SK-MEL-5 (cell line): ENCODE results near the gene CD83. TPM values are rescaled to one million over a fixed set of nuclear protein-coding genes. Genes with fewer than 3 reads are reported as not detected.

Experiments
- DNase-seq: peaks from one replicate; pipeline ENCODE4 v3.0.0-alpha.2; 2016; ENCODE audit warnings: low read depth, low spot score
- in situ Hi-C: cut with HindIII; loops from 2 replicates; pipeline ENCODE4 v1.10.0; 2016; ENCODE audit warnings: low sequenced_read_pairs, high pct_unique_total_duplicates, low pct_unique_long_range_greater_than_20kb
- total RNA-seq: library from RNA; depleted of rRNA; stranded (reverse); fragments of >200 nt; shearing (Covaris generic); gene quantifications from 2 replicates; pipeline ENCODE4 v1.2.3, GENCODE V29; 2014

The CD83 gene
- total RNA-seq, 1 experiment from 2014 or later = 43.5 TPM

DNA sequence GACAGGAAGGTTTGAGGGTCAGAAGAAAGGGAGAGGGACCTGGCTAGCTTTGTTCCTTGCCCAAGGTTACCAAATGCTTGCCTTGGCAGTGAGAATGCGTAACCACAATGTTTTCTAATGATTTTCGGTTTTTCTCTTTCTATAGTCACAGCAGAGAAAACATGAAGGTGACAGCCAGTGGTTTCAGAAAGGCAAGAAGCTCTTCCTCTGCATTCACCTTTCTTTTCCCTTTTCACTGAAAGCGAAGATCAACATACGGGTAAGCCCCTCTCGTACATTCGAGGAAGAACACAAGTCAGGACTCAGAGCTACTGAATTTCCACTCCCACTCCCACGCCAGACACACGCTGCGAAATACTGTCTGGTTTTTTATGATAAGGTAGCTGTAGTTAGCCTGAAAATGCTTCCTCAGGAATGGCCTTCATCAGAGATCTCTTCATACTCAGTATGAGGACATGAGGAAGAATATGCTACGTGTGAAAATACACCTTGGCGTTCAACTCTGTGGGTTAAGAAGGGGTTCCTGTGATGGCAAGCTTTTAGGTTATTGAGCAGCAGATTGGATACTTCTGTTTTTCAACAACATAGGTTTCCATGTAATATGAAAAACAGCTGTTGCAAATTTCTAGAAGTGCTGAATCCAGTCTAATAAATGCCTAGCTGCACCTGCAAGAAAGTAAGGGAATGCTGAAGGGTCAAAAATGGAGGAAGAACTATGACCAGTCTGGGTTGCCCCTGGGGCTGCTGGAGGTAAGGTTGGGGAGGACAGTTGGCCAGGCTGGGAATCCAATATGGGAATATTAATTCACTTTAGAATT lies 7.4 kb upstream of the CD83 start:
- no peak for DNase-seq
- in situ Hi-C loops = no loop called here

DNA sequence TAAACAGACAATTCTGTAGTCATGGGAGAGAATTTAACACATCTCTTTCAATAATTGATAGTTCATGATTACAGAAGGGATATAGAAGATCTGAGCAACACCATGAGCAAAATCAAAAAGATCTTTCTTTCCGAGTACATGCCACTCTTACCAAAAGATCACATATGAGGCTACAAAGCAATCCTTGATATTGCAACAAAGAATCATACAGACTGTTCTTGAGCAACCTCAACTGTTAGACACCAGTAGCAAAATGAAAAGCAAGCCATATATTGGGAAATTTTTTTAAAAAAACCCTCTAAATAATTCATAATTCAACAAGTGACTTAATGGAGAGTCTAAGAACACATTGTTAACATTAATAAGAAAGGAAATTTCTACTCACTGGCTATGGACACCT lies 3.6 kb upstream of the CD83 start:
- in situ Hi-C loops = no loop called here
- peak; percentile 91 for DNase-seq

DNA sequence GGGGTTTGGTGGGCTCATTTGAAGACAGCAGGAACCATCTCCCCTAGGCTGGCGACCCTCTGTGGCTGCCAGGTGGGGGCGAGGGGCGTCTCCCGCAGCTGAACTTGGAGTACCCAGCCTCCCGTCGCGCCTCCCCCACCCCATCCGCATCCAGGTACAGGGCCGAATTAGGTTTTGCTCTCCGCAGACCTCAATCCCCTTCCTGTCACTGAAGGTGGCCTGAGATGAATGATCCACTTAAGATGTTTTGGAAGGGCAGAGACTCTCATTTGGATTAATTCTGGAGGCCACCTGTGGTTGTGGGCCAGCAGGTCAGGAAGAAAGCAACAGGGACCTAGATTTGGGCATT lies 493 bp downstream of the CD83 start:
- in situ Hi-C loops = no loop called here
- no peak for DNase-seq

DNA sequence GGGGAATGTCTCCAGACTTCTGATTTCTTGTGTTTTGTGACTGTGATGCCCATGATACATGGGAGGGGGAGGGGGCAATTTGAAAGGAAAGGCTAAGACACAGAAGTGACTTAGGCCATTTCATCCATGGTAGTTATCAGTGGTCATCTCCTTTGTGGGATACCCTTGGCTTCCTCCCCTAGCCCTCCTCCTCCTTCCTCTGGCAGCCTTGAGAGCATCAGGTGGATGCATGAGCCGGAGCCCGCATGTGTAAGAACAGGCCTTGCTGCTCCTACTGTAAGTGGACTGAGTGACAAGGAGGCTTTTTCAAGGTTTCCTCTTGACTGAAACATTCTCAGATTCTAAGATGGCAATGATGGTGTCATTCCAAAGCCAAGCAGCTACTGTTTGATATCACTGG lies 874 bp downstream of the CD83 start:
- no peak for DNase-seq
- in situ Hi-C loops = no loop called here

DNA sequence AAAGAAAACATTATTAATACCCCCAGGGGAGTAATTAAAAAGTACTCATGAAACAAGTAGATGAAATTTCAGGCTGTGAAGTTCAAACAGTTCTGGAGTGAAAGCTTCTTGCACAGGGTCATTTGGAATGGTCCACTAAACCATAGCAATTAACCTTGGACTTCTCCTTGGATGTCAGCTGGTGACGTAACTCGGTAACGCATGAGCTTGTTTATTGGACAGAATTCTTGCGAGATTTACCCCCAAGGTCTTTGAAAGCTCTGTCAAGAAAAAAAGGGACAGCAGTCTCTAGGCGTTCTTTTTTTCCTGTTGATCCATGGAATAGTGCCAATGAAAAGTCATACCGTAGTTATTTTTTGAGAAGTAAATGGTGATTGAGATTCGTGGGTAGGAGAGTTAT lies 2.2 kb downstream of the CD83 start:
- in situ Hi-C loops = no loop called here
- no peak for DNase-seq

GRCh38 chr6:14120546-14120945 lies 3.0 kb downstream of the CD83 start:
- in situ Hi-C loops = no loop called here
- no peak for DNase-seq

GRCh38 chr6:14121936-14122344 lies 4.4 kb downstream of the CD83 start:
- in situ Hi-C loops = no loop called here
- peak; percentile 30 for DNase-seq

- no peak for DNase-seq
- in situ Hi-C loops = no loop called here
Observed at GRCh38 chr6:14123386-14124111, 6.0 kb downstream of the CD83 start.

DNA sequence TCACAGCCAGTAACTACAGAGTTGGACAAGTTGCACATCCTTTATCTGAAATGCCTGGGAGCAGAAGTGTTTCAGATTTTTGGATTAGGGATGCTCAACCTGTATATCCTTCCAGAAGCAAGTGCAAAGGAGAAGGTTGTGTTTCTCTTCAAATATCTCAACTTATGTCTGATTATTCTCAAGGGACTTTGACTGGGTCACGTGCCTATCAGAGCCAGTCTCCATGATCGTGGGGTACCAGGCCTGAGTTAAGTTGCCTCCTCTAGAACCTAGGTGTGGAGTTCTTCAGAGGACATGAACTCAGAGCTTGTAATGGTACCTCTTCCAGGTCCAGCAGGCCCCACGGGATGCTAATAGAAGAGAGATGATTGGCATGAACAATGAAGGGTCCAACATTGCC lies 7.8 kb downstream of the CD83 start:
- no peak for DNase-seq

GRCh38 chr6:14126191-14126590 lies 8.6 kb downstream of the CD83 start:
- in situ Hi-C loops = no loop called here
- DNase-seq = no peak

More for the DNA sequence above, 7.8 kb downstream of the CD83 start:
- in situ Hi-C loops = no loop called here

DNA sequence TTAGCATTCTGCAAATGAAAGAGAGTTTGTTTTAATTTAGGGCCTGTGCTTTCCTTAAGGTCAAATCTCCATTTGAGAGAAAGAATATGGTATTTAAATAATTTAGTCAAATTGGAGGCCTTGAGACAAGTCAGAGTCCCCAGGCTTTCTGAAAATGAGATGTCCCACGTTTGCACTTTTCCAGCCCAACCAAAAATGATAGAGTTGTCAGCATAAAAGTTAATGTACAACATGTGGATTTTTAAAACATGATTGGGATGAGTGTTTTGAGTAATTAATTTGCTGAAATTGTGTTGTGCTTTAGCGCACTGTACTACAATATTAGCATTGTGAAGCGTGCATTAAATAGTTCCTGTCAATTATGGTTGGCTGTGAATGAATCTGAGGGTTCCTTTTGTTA lies 10.0 kb downstream of the CD83 start:
- DNase-seq = no peak
- in situ Hi-C loops = no loop called here

DNA sequence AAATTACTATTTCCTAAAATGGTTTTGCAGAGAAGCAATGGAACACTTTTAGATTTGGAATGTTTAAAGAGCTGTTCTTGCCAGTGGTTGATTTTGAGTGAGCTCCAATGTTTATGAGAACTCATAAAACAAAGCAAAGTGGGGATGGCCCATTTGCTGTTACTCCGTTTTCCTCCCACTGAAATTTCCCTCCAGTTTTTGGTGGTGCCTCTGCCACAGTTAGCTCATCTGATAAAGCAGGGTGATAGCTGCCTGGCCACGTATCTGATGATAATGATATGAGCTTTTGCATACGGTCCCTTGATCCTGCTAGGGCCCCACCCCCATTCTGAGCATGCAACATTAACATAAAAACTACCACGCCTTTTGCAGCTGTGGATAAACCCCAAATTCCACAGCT lies 10.4 kb downstream of the CD83 start:
- no peak for DNase-seq
- in situ Hi-C loops = no loop called here

- no peak for DNase-seq
- in situ Hi-C loops = no loop called here
Observed at GRCh38 chr6:14128746-14129145, 11.2 kb downstream of the CD83 start.

- in situ Hi-C loops = no loop called here
- peak; percentile 84 for DNase-seq
Observed at GRCh38 chr6:14129575-14129974, 12.0 kb downstream of the CD83 start.

DNA sequence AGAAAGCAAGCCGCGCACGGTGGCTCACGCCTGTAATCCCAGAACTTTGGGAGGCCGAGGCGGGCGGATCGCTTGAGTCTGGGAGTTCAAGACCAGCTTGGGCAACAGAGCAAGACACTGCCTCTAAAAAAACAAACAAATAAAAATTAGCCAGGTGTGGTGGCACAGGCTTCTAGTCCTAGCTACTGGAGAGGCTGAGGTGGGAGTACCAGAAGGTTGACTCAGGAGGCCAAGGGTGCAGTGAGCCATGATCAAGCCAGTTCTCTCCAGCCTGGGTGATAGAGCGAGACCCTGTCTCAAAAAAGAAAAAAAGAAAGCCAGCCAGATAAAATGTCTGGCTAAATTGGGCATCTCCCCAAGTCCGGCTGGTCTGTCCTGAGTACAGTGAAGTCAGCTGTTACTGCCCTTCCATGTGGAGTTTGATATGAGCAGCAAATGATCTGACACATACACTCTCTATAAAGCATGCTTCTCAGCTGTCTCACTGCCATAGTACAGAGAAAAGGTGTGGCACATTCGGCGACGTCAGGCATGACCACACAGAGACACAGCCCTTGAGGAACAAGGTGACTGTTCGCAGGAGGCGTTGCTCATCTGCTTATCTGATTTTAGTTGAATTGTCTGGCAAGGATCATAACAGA lies 13.0 kb downstream of the CD83 start:
- in situ Hi-C loops = no loop called here
- no peak for DNase-seq

- no peak for DNase-seq
- in situ Hi-C loops = no loop called here
Observed at GRCh38 chr6:14131579-14131978, 14.0 kb downstream of the CD83 start.

DNA sequence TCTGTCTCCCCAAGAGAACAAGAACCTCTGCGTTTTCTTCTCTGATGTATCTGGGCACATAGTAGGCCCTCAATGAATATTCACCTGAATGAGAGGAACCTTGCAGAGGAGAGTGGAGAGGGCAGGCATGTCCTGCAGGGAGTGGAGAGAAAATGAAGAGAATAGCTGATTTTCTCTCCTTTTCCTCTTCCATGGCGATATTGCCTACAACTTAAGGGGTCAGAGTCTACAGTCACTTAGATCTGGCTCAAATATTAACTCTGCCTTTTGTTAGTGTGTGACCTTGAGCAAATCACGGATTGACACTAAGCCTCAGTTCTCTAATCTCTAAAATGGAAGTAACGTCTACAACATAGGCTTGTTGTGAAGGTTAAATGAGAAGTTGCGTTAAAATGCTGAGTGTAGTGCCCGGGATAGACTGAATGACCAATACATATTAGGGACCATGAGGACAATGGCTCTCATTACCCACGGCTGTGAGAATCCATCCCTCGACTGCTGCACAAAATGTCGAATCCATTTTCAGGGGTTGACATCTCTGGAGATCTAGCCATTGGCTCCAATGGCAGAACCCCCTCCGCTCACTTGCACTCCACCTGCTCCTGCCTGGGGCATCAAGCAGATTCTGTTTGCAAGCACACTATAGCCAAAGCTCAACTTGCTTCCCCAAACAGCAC lies 14.8 kb downstream of the CD83 start:
- no peak for DNase-seq
- in situ Hi-C loops = no loop called here

- in situ Hi-C loops = no loop called here
- no peak for DNase-seq
Observed at GRCh38 chr6:14132921-14133275, 15.3 kb downstream of the CD83 start.
